WTC11 (cell line): ENCODE data around the gene FAM13B.

ENCODE experiments used
- IRF2 ChIP-seq: sonication (generic); formaldehyde crosslinking; IDR thresholded peaks from 2 replicates; pipeline ENCODE4 v1.8.0; 2022; ENCODE audit warnings: low read depth, missing genetic modification reagents, borderline replicate concordance
- TF ChIP-seq, protein P1 (sequence below): sonication (generic); formaldehyde crosslinking; IDR thresholded peaks from 2 replicates; pipeline ENCODE4 v1.8.1; 2023; ENCODE audit warnings: mild to moderate bottlenecking, missing genetic modification reagents

DNA sequence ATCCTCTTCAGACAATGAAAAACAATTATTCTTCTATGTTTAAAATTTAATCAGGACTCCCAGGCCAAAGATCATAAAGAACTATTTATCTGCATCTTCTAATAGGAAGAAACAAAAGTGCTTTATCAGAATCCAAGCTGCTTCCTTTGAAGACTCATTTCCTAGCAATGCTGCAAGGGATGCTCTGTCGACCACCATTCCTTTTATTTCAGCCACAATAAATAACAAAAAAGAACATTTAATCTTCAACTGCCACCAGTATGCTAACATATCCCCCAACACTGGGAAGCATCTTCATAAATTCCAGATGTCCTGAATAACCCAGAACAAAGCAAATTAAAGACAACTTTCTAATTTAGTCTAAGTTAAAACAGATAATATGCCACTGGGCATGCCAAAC is 74.9 kb downstream of the FAM13B start:
- TF ChIP-seq, protein P1, sequence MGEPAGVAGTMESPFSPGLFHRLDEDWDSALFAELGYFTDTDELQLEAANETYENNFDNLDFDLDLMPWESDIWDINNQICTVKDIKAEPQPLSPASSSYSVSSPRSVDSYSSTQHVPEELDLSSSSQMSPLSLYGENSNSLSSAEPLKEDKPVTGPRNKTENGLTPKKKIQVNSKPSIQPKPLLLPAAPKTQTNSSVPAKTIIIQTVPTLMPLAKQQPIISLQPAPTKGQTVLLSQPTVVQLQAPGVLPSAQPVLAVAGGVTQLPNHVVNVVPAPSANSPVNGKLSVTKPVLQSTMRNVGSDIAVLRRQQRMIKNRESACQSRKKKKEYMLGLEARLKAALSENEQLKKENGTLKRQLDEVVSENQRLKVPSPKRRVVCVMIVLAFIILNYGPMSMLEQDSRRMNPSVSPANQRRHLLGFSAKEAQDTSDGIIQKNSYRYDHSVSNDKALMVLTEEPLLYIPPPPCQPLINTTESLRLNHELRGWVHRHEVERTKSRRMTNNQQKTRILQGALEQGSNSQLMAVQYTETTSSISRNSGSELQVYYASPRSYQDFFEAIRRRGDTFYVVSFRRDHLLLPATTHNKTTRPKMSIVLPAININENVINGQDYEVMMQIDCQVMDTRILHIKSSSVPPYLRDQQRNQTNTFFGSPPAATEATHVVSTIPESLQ (CRISPR knock-in tag): no peak
- no peak for TF ChIP-seq IRF2 (CRISPR knock-in tag)
